Skeletal muscle tissue (tissue), 4 donors: ENCODE data around the gene CLMP. TPM values are rescaled to one million over a fixed set of nuclear protein-coding genes. Genes with fewer than 3 reads are reported as not detected.

Source experiments
- H3K27ac ChIP-seq: one replicate; pipeline ENCODE4 v1.7.0; 2013; ENCODE audit warnings: mild to moderate bottlenecking, low read depth, low read length, inconsistent platforms
- H3K27me3 ChIP-seq, 3 donors: one replicate each; pipeline ENCODE4 v1.7.0; 2013; ENCODE audit warnings: low read length in 3 of 3; ENCODE audit not compliant: control insufficient read depth in 3 of 3, insufficient read depth in 3 of 3
- H3K36me3 ChIP-seq, 3 donors: one replicate each; pipeline ENCODE4 v1.7.0; 2013; ENCODE audit warnings: low read length in 3 of 3; ENCODE audit not compliant: control insufficient read depth in 3 of 3, insufficient read depth in 3 of 3
- H3K4me1 ChIP-seq, 3 donors: one replicate each; pipeline ENCODE4 v1.7.0; 2013; ENCODE audit warnings: low read length in 3 of 3, mild to moderate bottlenecking in 3 of 3; ENCODE audit not compliant: control insufficient read depth in 3 of 3, insufficient read depth in 3 of 3
- H3K4me3 ChIP-seq, 3 donors: one replicate each; pipeline ENCODE4 v1.7.0; 2013; ENCODE audit warnings: low read length in 3 of 3
- H3K9ac ChIP-seq, 3 donors: one replicate each; pipeline ENCODE4 v1.7.0; 2013; ENCODE audit warnings: low read length in 3 of 3, mild to moderate bottlenecking in 3 of 3, moderate library complexity in 2 of 3, low read depth in 1 of 3
- H3K9me3 ChIP-seq, 3 donors: one replicate each; pipeline ENCODE4 v1.7.0; 2013; ENCODE audit warnings: low read length in 3 of 3; ENCODE audit not compliant: control insufficient read depth in 3 of 3
- total RNA-seq: library from RNA; depleted of rRNA; stranded (reverse); fragments of >200 nt; gene quantifications from one replicate; pipeline ENCODE4 v1.2.3, GENCODE V29; 2014
- donor health status: Osteomylitis.

CLMP gene
- total RNA-seq, 1 donor from 2014 or later, result 8.9 TPM

DNA sequence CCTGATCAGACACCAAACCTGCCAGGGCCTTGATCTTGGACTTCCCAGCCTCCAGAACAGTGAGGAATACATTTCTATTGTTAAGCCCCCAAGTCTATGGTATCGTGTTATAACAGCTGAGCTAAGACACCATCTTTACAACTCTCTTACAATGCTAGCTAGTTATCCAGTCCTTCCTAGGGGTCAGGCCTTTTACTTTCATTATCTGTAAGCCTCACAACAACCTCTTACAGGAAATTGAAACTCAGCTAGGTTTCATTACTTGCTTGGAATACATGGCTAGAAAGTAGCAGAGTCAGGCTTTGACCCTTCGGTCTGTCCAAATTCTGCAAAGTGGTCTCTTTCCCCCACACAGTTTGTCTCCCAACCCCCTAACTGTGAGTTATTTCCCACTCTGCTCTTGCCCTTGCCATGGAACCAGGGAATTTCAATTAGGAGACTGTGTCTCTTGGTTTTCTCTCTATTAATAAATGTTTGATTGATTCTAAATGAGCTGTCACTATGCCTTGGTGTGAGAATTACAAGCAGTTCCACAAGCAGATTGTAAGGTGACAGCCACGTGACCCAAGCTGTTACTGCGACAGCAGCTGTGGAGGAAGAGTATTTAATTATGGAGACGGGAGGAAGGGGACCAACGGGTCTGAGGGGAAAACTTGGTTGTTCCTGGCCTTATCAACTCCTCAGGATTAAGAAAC lies 38.4 kb upstream of the CLMP start:
- H3K27me3 ChIP-seq, result peaks cover 0 to 7% (median 0%) of the 10 kb centered on the region in 3 donors
- H3K27ac ChIP-seq, result no peak overlapping the region
- no peaks in the 10 kb centered on the region for H3K9me3 ChIP-seq
- H3K4me1 ChIP-seq, result no peaks in the 10 kb centered on the region
- no peak overlapping the region for H3K4me3 ChIP-seq
- no peak overlapping the region for H3K9ac ChIP-seq
- no peaks in the 10 kb centered on the region for H3K36me3 ChIP-seq

DNA sequence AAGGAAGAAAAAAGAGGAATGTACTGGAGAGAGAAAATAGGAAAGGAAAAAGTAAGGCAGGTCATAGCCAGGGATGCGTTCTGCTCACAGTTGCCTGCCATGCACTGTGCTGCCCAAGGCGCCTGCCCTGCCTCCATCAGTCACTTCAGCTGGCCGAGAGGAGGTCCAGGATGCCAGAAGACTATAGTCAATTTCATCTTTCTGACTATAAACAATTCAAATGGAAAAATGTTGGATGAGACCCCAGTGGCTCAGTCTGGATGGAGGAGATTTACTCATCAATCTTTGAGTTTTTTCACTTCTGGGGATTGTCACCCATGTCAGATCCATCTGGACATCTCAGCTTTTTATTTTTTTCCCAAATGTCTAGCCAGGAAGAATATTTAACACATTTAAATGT lies 36.7 kb upstream of the CLMP start:
- H3K27ac ChIP-seq, result no peak overlapping the region
- H3K4me1 ChIP-seq, result no peaks in the 10 kb centered on the region
- no peak overlapping the region for H3K4me3 ChIP-seq
- H3K9me3 ChIP-seq, result no peaks in the 10 kb centered on the region
- H3K36me3 ChIP-seq, result no peaks in the 10 kb centered on the region
- H3K27me3 ChIP-seq, result peaks cover 0 to 7% (median 0%) of the 10 kb centered on the region in 3 donors
- no peak overlapping the region for H3K9ac ChIP-seq

DNA sequence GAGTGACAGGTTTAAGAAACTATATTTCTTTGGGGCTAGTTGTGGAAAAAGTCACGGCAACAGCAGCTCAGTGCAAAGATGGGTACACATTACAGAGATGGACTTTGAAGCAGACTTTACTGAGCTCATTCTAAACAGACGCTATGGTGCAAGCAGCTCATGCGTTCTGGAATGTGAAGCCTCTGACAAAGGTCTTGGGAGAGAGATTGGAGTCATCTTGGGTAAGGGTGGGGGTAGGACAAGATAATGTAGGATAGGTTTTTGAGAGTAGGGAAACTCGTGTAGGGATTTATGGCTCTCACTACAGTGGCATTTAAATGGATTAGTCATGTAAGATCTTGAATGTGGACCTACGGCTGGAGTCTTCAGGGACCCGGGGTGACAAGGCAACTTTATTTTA lies 36.2 kb upstream of the CLMP start:
- Histone ChIP-seq H3K9me3 (no peaks in the 10 kb centered on the region), H3K4me1 (no peaks in the 10 kb centered on the region), H3K36me3 (no peaks in the 10 kb centered on the region), H3K9ac (no peak overlapping the region), H3K4me3 (no peak overlapping the region), H3K27ac (no peak overlapping the region), H3K27me3 (peaks cover 0 to 7% (median 0%) of the 10 kb centered on the region in 3 donors)

- no peaks in the 10 kb centered on the region for H3K9me3 ChIP-seq
- H3K4me3 ChIP-seq, result no peak overlapping the region
- no peaks in the 10 kb centered on the region for H3K4me1 ChIP-seq
- H3K9ac ChIP-seq, result no peak overlapping the region
- H3K36me3 ChIP-seq, result no peaks in the 10 kb centered on the region
- H3K27me3 ChIP-seq, result peaks cover 0 to 10% (median 3%) of the 10 kb centered on the region in 3 donors
- no peak overlapping the region for H3K27ac ChIP-seq
Measured at GRCh38 chr11:123230346-123230745, 35.3 kb upstream of the CLMP start.

- H3K27me3 ChIP-seq, result peaks cover 0 to 10% (median 3%) of the 10 kb centered on the region in 3 donors
- H3K4me1 ChIP-seq, result no peaks in the 10 kb centered on the region
- no peaks in the 10 kb centered on the region for H3K36me3 ChIP-seq
- no peak overlapping the region for H3K27ac ChIP-seq
- H3K9me3 ChIP-seq, result no peaks in the 10 kb centered on the region
- H3K4me3 ChIP-seq, result no peak overlapping the region
- H3K9ac ChIP-seq, result no peak overlapping the region
Measured at GRCh38 chr11:123228496-123229163, 33.6 kb upstream of the CLMP start.

DNA sequence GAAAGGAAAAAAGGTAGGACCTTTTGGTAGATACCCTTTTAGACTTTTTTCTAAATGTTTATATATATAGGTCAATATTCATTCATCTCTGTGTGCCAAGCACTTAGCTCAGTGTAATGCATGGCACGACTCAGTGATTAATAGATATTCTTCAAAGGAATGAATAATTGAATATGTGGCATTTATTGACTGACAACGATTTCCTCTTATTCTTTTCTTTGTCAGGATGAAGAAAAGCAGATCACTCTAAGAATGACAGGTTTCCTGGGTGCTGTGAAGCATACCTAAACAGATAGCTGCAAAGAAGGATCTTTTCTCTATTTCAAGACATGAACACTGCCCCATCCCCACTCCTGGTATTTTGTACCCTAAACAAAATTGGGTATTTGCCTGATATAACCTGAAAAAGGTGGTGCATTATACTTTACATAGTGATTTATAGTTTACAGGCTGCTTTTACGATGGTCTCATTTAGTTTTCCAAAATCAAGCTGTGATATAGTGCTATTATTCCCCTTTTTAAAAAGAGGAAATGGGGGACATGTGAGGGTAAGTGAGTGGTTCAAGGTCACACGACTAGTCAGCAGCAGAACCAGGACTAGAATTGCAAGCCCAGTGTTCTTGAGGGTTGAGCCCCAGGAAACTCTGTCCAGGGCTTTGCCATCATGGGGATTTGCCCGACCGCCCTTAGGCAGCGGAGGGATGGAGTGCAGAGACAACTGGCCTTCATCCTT lies 32.9 kb upstream of the CLMP start:
- Histone ChIP-seq H3K27ac (no peak overlapping the region), H3K9ac (no peak overlapping the region), H3K9me3 (no peaks in the 10 kb centered on the region), H3K4me1 (no peaks in the 10 kb centered on the region), H3K4me3 (no peak overlapping the region), H3K36me3 (no peaks in the 10 kb centered on the region), H3K27me3 (peaks cover 0 to 10% (median 3%) of the 10 kb centered on the region in 3 donors)

DNA sequence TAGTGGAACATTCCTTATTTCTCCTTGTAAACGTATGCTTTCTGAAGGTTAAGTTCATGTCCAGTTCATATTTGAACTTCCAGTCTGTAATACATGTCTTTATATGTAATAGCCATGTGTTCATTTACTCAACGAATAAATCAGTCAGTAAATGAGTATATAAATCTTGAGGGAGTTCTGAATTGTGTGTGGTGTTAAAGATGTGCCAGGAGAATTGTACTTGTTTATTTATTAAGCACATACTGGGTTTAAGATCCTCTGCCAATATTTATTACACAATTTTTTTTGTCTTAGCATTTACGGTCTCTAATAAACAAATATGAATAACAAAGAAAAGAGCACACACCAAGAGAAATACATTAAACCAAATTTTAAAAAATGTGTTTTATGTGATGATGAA lies 26.5 kb upstream of the CLMP start:
- Histone ChIP-seq H3K4me1 (no peaks in the 10 kb centered on the region), H3K36me3 (no peaks in the 10 kb centered on the region), H3K4me3 (no peak overlapping the region), H3K9ac (no peak overlapping the region), H3K27me3 (peaks cover 0 to 5% (median 3%) of the 10 kb centered on the region in 3 donors), H3K27ac (no peak overlapping the region), H3K9me3 (peaks cover 0 to 6% (median 0%) of the 10 kb centered on the region in 3 donors)

GRCh38 chr11:123221096-123221561 lies 26.1 kb upstream of the CLMP start:
- no peak overlapping the region for H3K27ac ChIP-seq
- no peaks in the 10 kb centered on the region for H3K4me1 ChIP-seq
- H3K27me3 ChIP-seq, result peaks cover 0 to 5% (median 3%) of the 10 kb centered on the region in 3 donors
- H3K9ac ChIP-seq, result no peak overlapping the region
- H3K9me3 ChIP-seq, result peaks cover 0 to 6% (median 0%) of the 10 kb centered on the region in 3 donors
- H3K36me3 ChIP-seq, result no peaks in the 10 kb centered on the region
- no peak overlapping the region for H3K4me3 ChIP-seq

DNA sequence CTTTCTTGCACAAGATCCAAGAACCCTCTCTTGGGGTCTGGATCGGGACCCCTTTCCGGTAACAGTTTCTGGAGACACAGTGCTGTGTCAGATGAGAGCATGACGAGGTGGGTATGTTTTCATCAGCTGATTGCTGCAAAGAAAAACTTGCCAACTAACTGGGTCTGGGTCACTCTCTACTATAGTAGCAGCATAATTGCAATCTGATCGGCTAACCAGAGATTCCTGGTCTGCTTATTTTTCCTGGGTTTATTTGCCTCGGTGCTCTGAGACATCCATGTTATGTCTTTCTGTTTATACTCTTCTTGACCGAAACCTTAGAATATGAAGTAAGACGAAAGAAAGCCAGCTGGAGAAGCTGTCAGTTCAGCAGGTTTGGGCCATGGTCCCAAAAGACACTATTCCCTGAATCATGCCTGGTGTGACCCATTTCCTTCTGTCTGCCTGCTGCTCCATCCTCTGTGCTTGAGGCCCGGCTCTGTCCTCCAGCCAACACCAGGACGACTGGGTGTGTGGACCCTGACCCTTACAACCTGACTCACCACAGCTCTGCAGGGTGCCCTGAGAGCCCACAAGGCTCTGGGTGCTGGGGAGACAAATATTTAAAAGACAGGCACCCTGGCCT lies 24.1 kb upstream of the CLMP start:
- Histone ChIP-seq H3K27me3 (peaks cover 0 to 2% (median 0%) of the 10 kb centered on the region in 3 donors), H3K27ac (no peak overlapping the region), H3K36me3 (no peaks in the 10 kb centered on the region), H3K4me1 (no peaks in the 10 kb centered on the region), H3K9ac (no peak overlapping the region), H3K9me3 (peaks cover 0 to 6% (median 0%) of the 10 kb centered on the region in 3 donors), H3K4me3 (no peak overlapping the region)
